T-helper 1 cell treated with Interleukin-12 subunit alpha and Interleukin-12 subunit beta and Interleukin-4 antibody, amounts not matched to agents 30 μg/mL and 1 μg/mL, for 36 hours (primary cell): ENCODE data around the gene GMEB2.
"Not testable (repeated sequence)": the region's sequence is repeated elsewhere in the genome, so short reads cannot be mapped to it uniquely, and the experiment has no call there.

Experiments
- H3K27ac Mint-ChIP-seq: one replicate; pipeline ENCODE4 v1.8.0; 2021; ENCODE audit warnings: mild to moderate bottlenecking, mixed read lengths
- H3K27me3 Mint-ChIP-seq: one replicate; pipeline ENCODE4 v1.8.0; 2021; ENCODE audit warnings: low read depth, mixed read lengths
- H3K36me3 Mint-ChIP-seq: one replicate; pipeline ENCODE4 v1.8.0; 2021; ENCODE audit warnings: low read depth, mixed read lengths
- H3K4me1 Mint-ChIP-seq: one replicate; pipeline ENCODE4 v1.8.0; 2021; ENCODE audit warnings: low read depth, mixed read lengths
- H3K4me3 Mint-ChIP-seq: one replicate; pipeline ENCODE4 v1.8.0; 2021; ENCODE audit warnings: mild to moderate bottlenecking, moderate library complexity, mixed read lengths
- H3K9me3 Mint-ChIP-seq: one replicate; pipeline ENCODE4 v1.8.0; 2021; ENCODE audit warnings: mixed read lengths

GMEB2 gene

DNA sequence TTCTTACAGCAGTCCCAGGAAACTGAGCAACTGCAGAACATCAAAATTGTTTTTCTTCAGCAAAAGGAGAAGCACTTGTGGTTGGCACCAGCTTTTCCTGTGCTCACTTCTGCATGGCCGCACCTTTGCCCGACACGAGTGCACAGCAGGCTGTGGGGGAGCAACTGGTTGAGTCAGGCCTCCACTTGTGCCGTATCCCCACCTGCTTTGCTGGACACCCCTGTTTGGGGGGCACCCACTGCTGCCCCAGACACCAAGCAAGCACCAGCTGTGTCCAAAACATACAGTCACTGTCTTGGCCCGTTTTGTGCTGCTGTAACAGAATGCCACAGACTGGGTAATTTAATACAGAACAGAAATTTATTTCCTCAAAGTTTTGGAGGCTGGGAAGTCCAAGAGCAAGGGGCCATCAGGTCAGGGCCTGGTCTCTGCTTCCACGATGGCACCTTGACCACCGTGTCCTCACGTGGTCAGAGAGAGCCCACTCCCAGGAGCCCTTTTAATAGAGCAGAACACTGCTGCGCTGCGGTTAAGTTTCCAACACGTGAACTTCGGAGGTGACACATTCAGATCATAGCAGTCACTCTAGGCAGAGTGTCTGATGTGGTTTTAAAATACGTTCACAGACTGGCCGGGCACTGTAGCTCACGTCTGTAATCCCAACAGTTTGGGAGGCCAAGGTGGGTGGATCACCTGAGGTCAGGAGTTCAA is 8.7 kb upstream of the GMEB2 start:
- peaks cover 37% of the 10 kb centered on the region for H3K4me1 Mint-ChIP-seq
- peak overlapping the region; percentile 93 for H3K27ac Mint-ChIP-seq
- H3K36me3 Mint-ChIP-seq, result peaks cover 8% of the 10 kb centered on the region
- peak overlapping the region; percentile 66 for H3K4me3 Mint-ChIP-seq
- no peaks in the 10 kb centered on the region for H3K27me3 Mint-ChIP-seq
- H3K9me3 Mint-ChIP-seq, result no peaks in the 10 kb centered on the region

GRCh38 chr20:63633732-63634131 is 6.8 kb upstream of the GMEB2 start:
- H3K4me3 Mint-ChIP-seq, result peak overlapping the region; percentile 44
- no peaks in the 10 kb centered on the region for H3K27me3 Mint-ChIP-seq
- peak overlapping the region; percentile 76 for H3K27ac Mint-ChIP-seq
- peaks cover 36% of the 10 kb centered on the region for H3K4me1 Mint-ChIP-seq
- peaks cover 13% of the 10 kb centered on the region for H3K36me3 Mint-ChIP-seq
- H3K9me3 Mint-ChIP-seq, result no peaks in the 10 kb centered on the region

DNA sequence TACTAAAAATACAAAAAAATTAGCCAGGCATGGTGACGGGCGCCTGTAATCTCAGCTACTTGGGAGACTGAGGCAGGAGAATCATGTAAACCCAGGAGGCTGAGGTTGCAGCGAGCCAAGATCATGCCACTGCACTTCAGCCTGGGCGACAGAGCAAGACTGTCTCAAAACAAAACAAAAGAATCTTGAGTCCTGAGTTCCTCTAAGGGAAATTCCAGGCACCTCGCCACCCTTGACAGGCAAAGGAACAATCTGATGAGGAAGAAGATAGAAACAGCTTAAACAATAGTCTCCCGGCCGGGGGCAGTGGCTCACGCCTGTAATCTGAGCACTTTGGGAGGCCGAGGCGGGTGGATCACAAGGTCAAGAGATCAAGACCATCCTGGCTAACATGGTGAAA is 4.5 kb upstream of the GMEB2 start:
- H3K4me3 Mint-ChIP-seq, H3K9me3 Mint-ChIP-seq, H3K27me3 Mint-ChIP-seq, H3K27ac Mint-ChIP-seq: not testable (repeated sequence)
- H3K36me3 Mint-ChIP-seq, result peaks cover 17% of the 10 kb centered on the region
- peaks cover 32% of the 10 kb centered on the region for H3K4me1 Mint-ChIP-seq

- Mint-ChIP-seq H3K4me1 (peaks cover 31% of the 10 kb centered on the region), H3K36me3 (peaks cover 17% of the 10 kb centered on the region)
- not testable (repeated sequence) for H3K27ac Mint-ChIP-seq, H3K27me3 Mint-ChIP-seq, H3K9me3 Mint-ChIP-seq, H3K4me3 Mint-ChIP-seq
These were observed 4.1 kb upstream of the GMEB2 start for GRCh38 chr20:63630956-63631355.

GRCh38 chr20:63628246-63628975 is 1.5 kb upstream of the GMEB2 start:
- H3K9me3 Mint-ChIP-seq, result no peaks in the 10 kb centered on the region
- H3K36me3 Mint-ChIP-seq, result peaks cover 15% of the 10 kb centered on the region
- H3K4me3 Mint-ChIP-seq, result peak overlapping the region; percentile 95
- peak overlapping the region; percentile 91 for H3K27ac Mint-ChIP-seq
- H3K27me3 Mint-ChIP-seq, result no peaks in the 10 kb centered on the region
- H3K4me1 Mint-ChIP-seq, result peaks cover 24% of the 10 kb centered on the region

DNA sequence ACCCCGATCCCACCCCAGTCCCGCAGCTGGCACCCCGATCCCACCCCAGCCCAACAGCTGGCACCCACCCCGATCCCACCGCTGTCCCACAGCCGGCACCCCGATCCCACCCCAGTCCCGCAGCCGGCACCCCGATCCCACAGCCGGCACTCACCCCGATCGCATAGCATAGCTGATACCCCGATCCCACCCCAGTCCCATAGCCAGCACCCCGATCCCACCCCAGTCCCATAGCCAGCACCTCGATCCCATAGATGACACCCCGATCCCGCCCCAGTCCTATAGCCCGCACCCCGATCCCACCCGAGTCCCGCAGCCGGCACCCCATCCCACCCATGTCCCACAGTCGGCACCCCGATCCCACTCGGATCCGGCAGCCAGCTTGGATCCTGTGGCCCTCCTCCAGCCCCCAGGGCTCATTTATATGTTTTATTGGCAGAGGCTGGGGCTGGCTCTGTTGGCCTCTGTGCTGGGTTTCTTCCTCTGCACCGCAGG is 897 bp upstream of the GMEB2 start:
- Mint-ChIP-seq H3K36me3 (peaks cover 14% of the 10 kb centered on the region), H3K4me3 (peak overlapping the region; percentile 95), H3K4me1 (peaks cover 22% of the 10 kb centered on the region), H3K27ac (peak overlapping the region; percentile 91), H3K27me3 (no peaks in the 10 kb centered on the region), H3K9me3 (no peaks in the 10 kb centered on the region)

DNA sequence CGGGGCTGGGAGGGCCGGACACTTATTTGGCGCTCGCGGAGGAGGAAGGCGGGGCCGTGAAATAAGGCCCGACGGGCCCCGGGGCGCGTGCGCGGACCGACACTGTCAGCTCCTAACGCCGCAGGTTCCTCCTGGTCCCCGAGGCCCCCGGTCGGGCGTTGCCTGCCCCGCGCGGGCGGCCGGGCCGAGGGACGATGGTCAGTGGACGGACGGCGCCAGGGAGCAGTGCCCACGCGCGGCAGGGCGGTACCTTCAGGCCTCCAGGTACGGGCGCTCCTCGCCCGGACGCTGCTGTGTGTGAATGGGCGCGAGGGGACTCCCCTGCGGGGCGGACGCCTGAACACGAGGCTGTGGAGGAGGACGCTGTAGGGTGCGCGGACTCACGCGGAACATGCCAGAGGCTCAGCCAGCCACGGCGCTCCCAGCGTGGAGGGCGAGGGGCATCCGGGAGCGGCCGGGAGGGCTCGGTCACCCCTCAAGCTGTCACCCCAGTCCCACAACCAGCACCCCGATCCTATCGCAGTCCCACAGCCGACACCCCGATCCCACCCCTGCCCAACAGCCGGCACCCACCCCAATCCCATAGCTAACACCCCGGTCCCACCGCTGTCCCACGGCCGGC is 339 bp upstream of the GMEB2 start:
- Mint-ChIP-seq H3K27ac (peak overlapping the region; percentile 65), H3K27me3 (no peaks in the 10 kb centered on the region), H3K4me1 (peaks cover 24% of the 10 kb centered on the region), H3K9me3 (no peaks in the 10 kb centered on the region), H3K36me3 (peaks cover 14% of the 10 kb centered on the region), H3K4me3 (peak overlapping the region; percentile 95)

GRCh38 chr20:63625771-63626423 is 1.0 kb downstream of the GMEB2 start:
- Mint-ChIP-seq H3K4me1 (peaks cover 25% of the 10 kb centered on the region), H3K27me3 (no peaks in the 10 kb centered on the region), H3K36me3 (peaks cover 14% of the 10 kb centered on the region), H3K4me3 (peak overlapping the region; percentile 76), H3K27ac (peak overlapping the region; percentile 80), H3K9me3 (no peaks in the 10 kb centered on the region)

GRCh38 chr20:63624486-63624885 is 2.4 kb downstream of the GMEB2 start:
- Mint-ChIP-seq H3K27ac (no peak overlapping the region), H3K27me3 (no peaks in the 10 kb centered on the region), H3K4me3 (no peak overlapping the region), H3K36me3 (peaks cover 12% of the 10 kb centered on the region), H3K9me3 (no peaks in the 10 kb centered on the region), H3K4me1 (peaks cover 21% of the 10 kb centered on the region)

DNA sequence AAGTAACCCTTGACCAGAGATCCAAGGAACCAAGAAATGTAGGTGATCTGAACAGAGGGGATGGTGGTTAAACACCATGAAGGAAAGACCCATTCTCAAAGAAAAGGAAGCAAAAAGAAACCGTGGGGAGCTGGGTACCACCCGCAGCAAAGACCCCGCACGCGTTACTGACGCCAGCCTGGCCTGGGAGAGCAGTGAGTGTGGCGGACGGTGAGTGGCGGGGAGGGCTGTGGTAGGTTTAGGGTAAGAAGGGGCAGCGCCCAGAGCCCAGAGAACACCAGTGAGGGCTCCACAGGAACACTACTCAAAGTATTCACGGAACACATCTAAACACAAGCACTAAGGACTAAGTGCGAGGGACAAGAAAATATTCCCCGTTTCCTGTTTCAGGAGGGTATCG is 4.2 kb downstream of the GMEB2 start:
- Mint-ChIP-seq H3K27ac (no peak overlapping the region), H3K4me1 (peaks cover 12% of the 10 kb centered on the region), H3K27me3 (no peaks in the 10 kb centered on the region), H3K36me3 (peaks cover 11% of the 10 kb centered on the region), H3K4me3 (no peak overlapping the region), H3K9me3 (no peaks in the 10 kb centered on the region)

GRCh38 chr20:63622096-63622495 is 4.8 kb downstream of the GMEB2 start:
- Mint-ChIP-seq H3K27ac (no peak overlapping the region), H3K36me3 (peaks cover 11% of the 10 kb centered on the region), H3K27me3 (no peaks in the 10 kb centered on the region), H3K4me3 (no peak overlapping the region), H3K9me3 (no peaks in the 10 kb centered on the region), H3K4me1 (peaks cover 12% of the 10 kb centered on the region)

GRCh38 chr20:63620991-63621390 is 5.9 kb downstream of the GMEB2 start:
- H3K4me1 Mint-ChIP-seq, result peaks cover 12% of the 10 kb centered on the region
- H3K27me3 Mint-ChIP-seq, result no peaks in the 10 kb centered on the region
- H3K4me3 Mint-ChIP-seq, result no peak overlapping the region
- H3K27ac Mint-ChIP-seq, result no peak overlapping the region
- no peaks in the 10 kb centered on the region for H3K9me3 Mint-ChIP-seq
- H3K36me3 Mint-ChIP-seq, result peaks cover 20% of the 10 kb centered on the region

- no peaks in the 10 kb centered on the region for H3K27me3 Mint-ChIP-seq
- H3K4me1 Mint-ChIP-seq, result peaks cover 6% of the 10 kb centered on the region
- no peaks in the 10 kb centered on the region for H3K9me3 Mint-ChIP-seq
- H3K4me3 Mint-ChIP-seq, result no peak overlapping the region
- H3K27ac Mint-ChIP-seq, result no peak overlapping the region
- peaks cover 26% of the 10 kb centered on the region for H3K36me3 Mint-ChIP-seq
These were observed 7.4 kb downstream of the GMEB2 start for GRCh38 chr20:63619505-63619904.

DNA sequence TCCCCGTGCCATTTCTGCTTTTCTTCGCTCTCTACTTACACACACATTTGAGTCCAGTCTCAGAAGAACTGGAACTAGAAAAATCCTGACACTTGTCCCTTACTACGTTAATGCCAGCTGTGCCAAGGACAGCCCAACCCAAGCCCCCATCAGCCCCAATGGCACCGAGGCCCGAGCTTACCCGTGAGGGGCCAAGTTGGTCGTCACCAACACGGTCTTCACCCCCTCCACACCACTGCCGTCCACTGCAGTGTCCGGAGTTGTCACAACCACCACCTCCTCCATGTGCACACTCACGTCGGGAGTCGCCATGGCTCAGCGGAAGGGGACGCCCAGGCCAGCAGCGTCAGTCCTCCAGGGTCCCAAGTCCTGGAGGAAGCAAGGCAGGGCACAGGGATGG is 7.8 kb downstream of the GMEB2 start:
- no peaks in the 10 kb centered on the region for H3K27me3 Mint-ChIP-seq
- H3K36me3 Mint-ChIP-seq, result peaks cover 29% of the 10 kb centered on the region
- H3K27ac Mint-ChIP-seq, result no peak overlapping the region
- H3K4me3 Mint-ChIP-seq, result no peak overlapping the region
- peaks cover 6% of the 10 kb centered on the region for H3K4me1 Mint-ChIP-seq
- H3K9me3 Mint-ChIP-seq, result no peaks in the 10 kb centered on the region
